GM12878 (cell line): Measurements from ENCODE around the gene FAM222A. TPM values are rescaled to one million over a fixed set of nuclear protein-coding genes. Genes with fewer than 3 reads are reported as not detected.

Experiments
- ATAC-seq: fragments of 200-7000 bp; cut with Tn5 transposase; 3 replicates; pipeline ENCODE4 v1.9.1; 2020; ENCODE audit warnings: mild to moderate bottlenecking, moderate library complexity
- BruUV-seq: library from RNA; stranded (reverse); fragments of 400-500 nt; replicated peaks from 2 replicates; lab custom pipeline; 2021; lab: Mats Ljungman, UMichigan
- CTCF ChIA-PET: fragments of 300-600 bp; sonication (Branson Sonifier 250); formaldehyde crosslinking; extraction: SDS; loops from one replicate; lab custom pipeline; 2021; ENCODE audit warnings: inconsistent platforms; lab: Yijun Ruan, JAX
- POLR2A ChIA-PET: fragments of 350-600 bp; formaldehyde crosslinking; extraction: SDS; loops from one replicate; lab custom pipeline; 2021; ENCODE audit warnings: inconsistent platforms; lab: Charles Lee
- RAD21 ChIA-PET: fragments of 300-600 bp; sonication (Branson Sonifier 250); formaldehyde crosslinking; loops from one replicate; lab custom pipeline; 2023; ENCODE audit warnings: antibody characterized with exemption; ENCODE audit not compliant: unreplicated experiment; lab: Charles Lee
- SMC1A ChIA-PET: fragments of 300-600 bp; sonication (Branson Sonifier 250); formaldehyde crosslinking; loops from one replicate; lab custom pipeline; 2023; ENCODE audit not compliant: unreplicated experiment, uncharacterized antibody; lab: Charles Lee
- DNase-seq: peaks from one replicate; pipeline ENCODE4 v3.0.0-alpha.2; 2011; ENCODE audit warnings: low read depth, low spot score
- FAIRE-seq: peaks from 3 replicates; lab custom pipeline; 2011; peaks lifted over from hg19 to GRCh38; lab: Jason Lieb, UNC
- H2AFZ ChIP-seq: 2 replicates; pipeline ENCODE4 v1.6.0; 2011; ENCODE audit warnings: low read depth, low read length, control low read depth; ENCODE audit not compliant: control insufficient read depth
- H3K27ac ChIP-seq: 2 replicates; pipeline ENCODE4 v1.5.1; 2011; ENCODE audit warnings: control low read depth; ENCODE audit not compliant: control insufficient read depth, insufficient read depth
- H3K27me3 ChIP-seq, 2 experiments: replicated peaks in 1 of 2; 2 replicates each; pipeline versions ENCODE4 v1.6.0 to v1.6.1; 2011; ENCODE audit warnings: low read length in 1 of 2; ENCODE audit not compliant: control insufficient read depth in 2 of 2, insufficient read depth in 2 of 2
- H3K36me3 ChIP-seq, 2 experiments: 2 replicates each; pipeline ENCODE4 v1.5.1; 2011; ENCODE audit warnings: low read length in 1 of 2; ENCODE audit not compliant: control insufficient read depth in 2 of 2, insufficient read depth in 2 of 2
- H3K4me1 ChIP-seq: 2 replicates; pipeline ENCODE4 v1.6.1; 2011; ENCODE audit warnings: mild to moderate bottlenecking, low read length, moderate library complexity, mixed read lengths; ENCODE audit not compliant: control insufficient read depth, insufficient read depth
- H3K4me2 ChIP-seq: 2 replicates; pipeline ENCODE4 v1.6.0; 2011; ENCODE audit warnings: control low read depth; ENCODE audit not compliant: control insufficient read depth, insufficient read depth
- H3K4me3 ChIP-seq: fragments of 200-600 bp; sonication (generic); 2 replicates; pipeline ENCODE4 v1.5.1; 2016
- H3K79me2 ChIP-seq: 2 replicates; pipeline ENCODE4 v1.6.0; 2011; ENCODE audit warnings: low read length; ENCODE audit not compliant: control insufficient read depth, insufficient read depth
- H3K9ac ChIP-seq: 2 replicates; pipeline ENCODE4 v1.8.0; 2011; ENCODE audit warnings: low read length, control low read depth, mixed read lengths; ENCODE audit not compliant: control insufficient read depth, insufficient read depth
- H3K9me3 ChIP-seq: replicated peaks from 3 replicates; pipeline ENCODE4 v1.5.1; 2011; ENCODE audit warnings: mild to moderate bottlenecking, low read length; ENCODE audit not compliant: control insufficient read depth, insufficient read depth
- H4K20me1 ChIP-seq: 2 replicates; pipeline ENCODE4 v1.6.0; 2011; ENCODE audit not compliant: control insufficient read depth, insufficient read depth
- ATF2 ChIP-seq: IDR thresholded peaks from 2 replicates; pipeline ENCODE4 v1.6.1; 2012; ENCODE audit warnings: low read length, inconsistent platforms
- CHD4 ChIP-seq: fragments of 200-600 bp; sonication (generic); IDR thresholded peaks from 2 replicates; pipeline ENCODE4 v1.6.1; 2016; ENCODE audit warnings: mild to moderate bottlenecking
- HCFC1 ChIP-seq: fragments of 150-350 bp; IDR thresholded peaks from 2 replicates; pipeline ENCODE4 v1.6.1; 2014; ENCODE audit warnings: low read length
- KLF5 ChIP-seq: fragments of 450-650 bp; IDR thresholded peaks from 2 replicates; pipeline ENCODE4 v1.6.1; 2014; ENCODE audit warnings: mild to moderate bottlenecking; ENCODE audit not compliant: partially characterized antibody
- NR2C1 ChIP-seq: fragments of 450-650 bp; IDR thresholded peaks from 2 replicates; pipeline ENCODE4 v1.6.1; 2017; ENCODE audit warnings: antibody characterized with exemption, mild to moderate bottlenecking, moderate library complexity
- NRF1 ChIP-seq: conservative IDR thresholded peaks from 2 replicates; pipeline ENCODE4 v1.6.1; 2011; ENCODE audit warnings: mild to moderate bottlenecking, low read depth, low read length, improper control_type of control experiment
- SMAD1 ChIP-seq: fragments of 450-650 bp; IDR thresholded peaks from 2 replicates; pipeline ENCODE4 v1.6.1; 2018; ENCODE audit warnings: mild to moderate bottlenecking, low read depth; ENCODE audit not compliant: partially characterized antibody
- SREBF1 ChIP-seq: IDR thresholded peaks from 2 replicates; pipeline ENCODE4 v1.6.1; 2012; ENCODE audit warnings: mild to moderate bottlenecking, low read length
- ZNF24 ChIP-seq: fragments of 450-650 bp; IDR thresholded peaks from 2 replicates; pipeline ENCODE4 v1.6.1; 2017; ENCODE audit warnings: antibody characterized with exemption, mild to moderate bottlenecking
- WGBS: methylation state at CpG from one replicate; pipeline ENCODE4 v1.1.6; 2016; ENCODE audit warnings: low lambda C conversion rate; ENCODE audit not compliant: insufficient replicate concordance, insufficient coverage; ENCODE audit errors: missing lambda C conversion rate; 5-methylcytosine and 5-hydroxymethylcytosine counted together
- in situ Hi-C: fragments of 300-500 bp; cut with MboI; formaldehyde crosslinking; loops from 9 replicates; pipeline ENCODE4 v1.14.3; 2018; ENCODE audit warnings: mixed read lengths
- intact Hi-C: fragments of 100-400 bp; cut with micrococcal nuclease; formaldehyde crosslinking; loops from one replicate; pipeline ENCODE4 v1.14.2; 2022; ENCODE audit not compliant: unreplicated experiment
- polyA plus RNA-seq, 11 experiments: library from polyadenylated mRNA; depleted of rRNA in 4 of 11; unstranded in 6 of 11; stranded (reverse) in 5 of 11; fragments of >200 nt; fragmentation: Nextera tagmentation in 4 of 11; fragmentation: Illumina TruSeq in 1 of 11; extraction: Ambion mirVana in 4 of 11; extraction: Trizol in 1 of 11; gene quantifications; 1 replicate in 1 of 11; 2 replicates in 10 of 11; pipeline versions ENCODE4 v1.2.1 to v1.2.3, GENCODE V29; 2011 to 2016; ENCODE audit warnings: inconsistent platforms in 2 of 11, missing spikeins in 2 of 11, low read depth in 1 of 11
- total RNA-seq, 4 experiments: library from RNA; depleted of rRNA in 3 of 4; stranded (reverse); fragments of >200 nt in 3 of 4; fragmentation: Illumina TruSeq in 1 of 4; extraction: Trizol in 1 of 4; gene quantifications; 2 replicates each; pipeline versions ENCODE4 v1.2.1 to v1.2.3, GENCODE V29; 2013 to 2021

The FAM222A gene
- total and polyA plus RNA-seq, 10 of the 15 experiments (the other 5 are each of a cell fraction or from before 2014, with no cell fraction given), result 0.04 to 0.49 (median 0.14) TPM; not detected in 3

DNA sequence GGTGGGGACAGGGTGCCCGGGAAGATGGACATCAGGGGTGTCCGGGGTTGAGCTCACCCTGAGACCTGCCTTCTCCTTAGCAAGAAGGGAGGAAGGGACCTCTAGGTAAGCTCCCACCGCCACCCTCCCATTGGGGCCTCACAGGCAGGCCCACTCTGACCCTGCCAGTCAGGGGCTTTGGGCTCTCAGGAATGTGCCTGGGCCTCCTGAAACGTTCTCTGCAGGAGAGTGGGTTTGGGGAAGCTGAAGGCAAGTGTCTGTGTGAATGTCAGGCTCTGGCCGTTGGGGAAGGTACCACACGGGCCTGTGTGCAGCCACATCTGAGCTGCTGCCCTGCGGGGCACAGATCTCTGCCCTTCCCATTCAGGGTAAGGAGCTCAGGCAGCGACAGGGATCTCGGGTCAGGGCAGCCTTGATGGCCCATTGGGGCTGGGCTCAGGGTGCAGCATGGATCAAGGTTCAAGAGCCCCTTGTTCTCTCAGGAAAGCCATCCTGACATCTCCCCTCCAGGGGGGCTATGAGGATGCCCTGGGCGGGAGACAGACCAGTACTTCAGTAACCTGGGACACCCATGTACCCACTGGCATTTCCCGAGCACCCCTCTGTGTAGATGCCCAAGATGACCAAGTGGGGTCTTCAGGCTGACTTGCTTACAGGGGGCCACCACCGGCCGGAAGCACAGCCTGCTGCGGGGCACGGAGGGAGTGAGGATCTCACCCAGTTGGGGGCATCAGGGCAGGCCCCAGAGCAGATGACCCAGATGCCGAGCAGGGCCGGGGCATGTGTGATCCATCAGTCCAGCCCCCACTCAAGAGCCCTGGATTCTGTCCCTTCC lies 29.7 kb downstream of the FAM222A start:
- WGBS, result 28% methylated on average over 17 of the region's 17 CpGs
- intact Hi-C loops (no loop called here), in situ Hi-C loops (no loop called here)
- Histone ChIP-seq H2AFZ (no peak overlapping the region), H3K9me3 (no peaks in the 10 kb centered on the region), H4K20me1 (no peaks in the 10 kb centered on the region), H3K79me2 (no peaks in the 10 kb centered on the region), H3K4me1 (no peaks in the 10 kb centered on the region), H3K4me2 (no peak overlapping the region), H3K27ac (no peak overlapping the region), H3K27me3 (no peaks in the 10 kb centered on the region; a peak in 3 of 4 replicates), H3K36me3 (no peaks in the 10 kb centered on the region), H3K4me3 (no peak overlapping the region), H3K9ac (no peak overlapping the region)
- POLR2A ChIA-PET, result interaction anchor here (0.5 kb wide), 1 partner anchor 884 kb away, joined by 4 read pairs; no protein-coding TSS in a partner anchor
- SMC1A ChIA-PET, result interaction anchor here (0.7 kb wide), 1 partner anchor 317 kb away, joined by 4 read pairs; no protein-coding TSS in a partner anchor
- no TSS peak for BruUV-seq
- ATAC-seq (no peak), DNase-seq (no peak), FAIRE-seq (no peak)
- TF ChIP-seq NRF1, result no peak
- no peak for TF ChIP-seq ATF2
- TF ChIP-seq SREBF1, result no peak
- TF ChIP-seq ZNF24, result no peak
- no peak for TF ChIP-seq NR2C1
- no peak for TF ChIP-seq CHD4
- no peak for TF ChIP-seq SMAD1
- TF ChIP-seq HCFC1, result no peak
- TF ChIP-seq KLF5, result no peak
- CTCF ChIA-PET, result no interaction called here
- RAD21 ChIA-PET, result no interaction called here
